Measurements from ENCODE around the gene LYRM4.

GRCh38 chr6:5205035-5205507 is 55.7 kb downstream of the LYRM4 start:
- TF ChIP-seq POLR2AphosphoS5 (IDR thresholded peaks at IDR 0.05; ENCODE audit: low read depth, low read length) (no peak), TAF1 (IDR thresholded peaks at IDR 0.05; ENCODE audit: borderline replicate concordance, insufficient read depth, low read length) (no peak), REST (IDR thresholded peaks at IDR 0.05; ENCODE audit: insufficient read depth in 1 of 2, low read depth in 2 of 2, low read length in 2 of 2) (no peak), SIN3A (IDR thresholded peaks at IDR 0.05; ENCODE audit: borderline replicate concordance, insufficient read depth, low read length) (no peak)
